Upper lobe of left lung (tissue), 6 donors: ENCODE measurements around the gene ROPN1L. TPM values are rescaled to one million over a fixed set of nuclear protein-coding genes. Genes with fewer than 3 reads are reported as not detected.

Source experiments
- ATAC-seq, 2 donors: fragments of 200-7000 bp; cut with Tn5 transposase; one replicate each; pipeline ENCODE4 v1.9.1; 2022; ENCODE audit warnings: mild to moderate bottlenecking in 2 of 2, moderate library complexity in 2 of 2; ENCODE audit not compliant: low FRiP score in 2 of 2
- DNase-seq, 2 donors: peaks; one replicate each; pipeline ENCODE4 v3.0.0-alpha.2; 2019 to 2020
- H3K27ac ChIP-seq, 4 donors: fragments of 200-600 bp; sonication (generic); one replicate each; pipeline ENCODE4 v1.5.1; 2016 to 2019
- H3K27me3 ChIP-seq, 4 donors: fragments of 200-600 bp; sonication (generic); one replicate each; pipeline ENCODE4 v1.5.1; 2017 to 2019
- H3K36me3 ChIP-seq, 4 donors: fragments of 200-600 bp; sonication (generic); one replicate each; pipeline ENCODE4 v1.5.1; 2016 to 2019
- H3K4me1 ChIP-seq, 4 donors: fragments of 200-600 bp; sonication (generic); one replicate each; pipeline ENCODE4 v1.5.1; 2018 to 2019
- H3K4me3 ChIP-seq, 4 donors: fragments of 200-600 bp; sonication (generic); one replicate each; pipeline ENCODE4 v1.5.1; 2017 to 2019; ENCODE audit warnings: mild to moderate bottlenecking in 2 of 4, moderate library complexity in 1 of 4
- H3K9me3 ChIP-seq, 4 donors: fragments of 200-600 bp; sonication (generic); one replicate each; pipeline ENCODE4 v1.5.1; 2018 to 2019
- EP300 ChIP-seq, 4 donors: sonication (generic); formaldehyde crosslinking; IDR thresholded peaks; one replicate each; pipeline ENCODE4 v1.5.1; 2017; ENCODE audit warnings: antibody characterized with exemption in 4 of 4, control low read depth in 2 of 4
- POLR2A ChIP-seq, 4 donors: fragments of 450-650 bp; IDR thresholded peaks; one replicate each; pipeline ENCODE4 v1.5.1; 2016 to 2017; ENCODE audit warnings: antibody characterized with exemption in 4 of 4, mild to moderate bottlenecking in 2 of 4
- POLR2AphosphoS5 ChIP-seq, 2 donors: sonication (generic); formaldehyde crosslinking; IDR thresholded peaks; one replicate each; pipeline ENCODE4 v1.5.1; 2017; ENCODE audit warnings: antibody characterized with exemption in 2 of 2
- WGBS, 2 donors: methylation state at CpG; one replicate each; pipeline ENCODE4 v1.1.5; 2017 to 2018; 5-methylcytosine and 5-hydroxymethylcytosine counted together
- total RNA-seq, 6 donors: library from RNA; depleted of rRNA in 4 of 6; stranded (reverse); fragments of >200 nt in 4 of 6; gene quantifications; one replicate each; pipeline versions ENCODE4 v1.1.0 to v1.2.1, GENCODE V29; 2016 to 2021
- TF ChIP-seq, protein P1 (sequence below), 6 experiments: fragments of 450-650 bp in 4 of 6; fragments of 200-600 bp in 2 of 6; sonication (generic) in 2 of 6; IDR thresholded peaks; one replicate each; pipeline ENCODE4 v1.5.1; 2016 to 2019; ENCODE audit warnings: antibody characterized with exemption in 6 of 6
- donor health status: DM: no; HTN: no; CAD: no; lungs with moderate emphysema.
- donor health status: DM: no; HTN: yes; CAD: no; lungs with severe emphysema.

ROPN1L gene
- total RNA-seq, 6 donors from 2014 or later, result 0.89 to 70.3 (median 13.6) TPM

DNA sequence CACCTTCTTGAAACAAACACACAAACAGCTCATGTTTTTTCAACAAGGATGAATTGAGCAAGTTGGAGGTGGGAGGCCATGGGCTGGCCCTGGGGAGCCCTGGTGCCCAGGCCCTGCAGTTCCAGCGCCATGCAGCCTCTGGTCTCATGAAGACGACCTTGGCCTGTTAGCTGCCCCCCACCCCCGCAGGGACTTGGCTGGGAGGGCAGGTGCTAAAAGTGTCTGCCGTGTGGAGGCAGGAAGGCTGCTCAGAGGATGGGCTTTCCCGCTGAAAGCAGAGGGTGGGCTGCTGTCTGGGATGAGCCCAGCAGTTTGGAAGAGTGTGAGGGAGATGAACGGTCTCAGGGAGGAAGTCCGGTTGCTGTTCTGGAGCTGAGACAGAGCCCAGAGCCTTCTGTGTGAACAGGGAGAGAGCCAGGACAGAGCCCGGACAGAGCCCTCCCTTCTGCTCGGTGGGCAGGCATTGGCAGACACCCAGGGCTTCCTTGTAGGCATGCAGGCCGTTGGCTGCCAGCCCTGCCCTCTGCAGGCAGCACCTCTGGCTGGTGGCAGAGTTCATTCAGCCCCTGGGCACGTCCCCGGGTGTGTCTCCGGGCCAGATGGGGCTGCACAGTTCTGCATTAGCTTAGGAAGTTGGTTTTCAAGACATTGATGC lies 18.7 kb downstream of the ROPN1L start:
- ATAC-seq (no peak), DNase-seq (peak in 1 of 2 donors; percentile 48)
- TF ChIP-seq, protein P1, sequence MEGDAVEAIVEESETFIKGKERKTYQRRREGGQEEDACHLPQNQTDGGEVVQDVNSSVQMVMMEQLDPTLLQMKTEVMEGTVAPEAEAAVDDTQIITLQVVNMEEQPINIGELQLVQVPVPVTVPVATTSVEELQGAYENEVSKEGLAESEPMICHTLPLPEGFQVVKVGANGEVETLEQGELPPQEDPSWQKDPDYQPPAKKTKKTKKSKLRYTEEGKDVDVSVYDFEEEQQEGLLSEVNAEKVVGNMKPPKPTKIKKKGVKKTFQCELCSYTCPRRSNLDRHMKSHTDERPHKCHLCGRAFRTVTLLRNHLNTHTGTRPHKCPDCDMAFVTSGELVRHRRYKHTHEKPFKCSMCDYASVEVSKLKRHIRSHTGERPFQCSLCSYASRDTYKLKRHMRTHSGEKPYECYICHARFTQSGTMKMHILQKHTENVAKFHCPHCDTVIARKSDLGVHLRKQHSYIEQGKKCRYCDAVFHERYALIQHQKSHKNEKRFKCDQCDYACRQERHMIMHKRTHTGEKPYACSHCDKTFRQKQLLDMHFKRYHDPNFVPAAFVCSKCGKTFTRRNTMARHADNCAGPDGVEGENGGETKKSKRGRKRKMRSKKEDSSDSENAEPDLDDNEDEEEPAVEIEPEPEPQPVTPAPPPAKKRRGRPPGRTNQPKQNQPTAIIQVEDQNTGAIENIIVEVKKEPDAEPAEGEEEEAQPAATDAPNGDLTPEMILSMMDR (IDR thresholded peaks at IDR 0.05), result no peak
- TF ChIP-seq EP300 (IDR thresholded peaks at IDR 0.05) (no peak), POLR2AphosphoS5 (IDR thresholded peaks at IDR 0.05) (no peak), POLR2A (IDR thresholded peaks at IDR 0.05) (no peak)
- Histone ChIP-seq H3K27ac (no peak overlapping the region), H3K4me3 (no peak overlapping the region), H3K9me3 (no peaks in the 10 kb centered on the region), H3K27me3 (no peaks in the 10 kb centered on the region), H3K4me1 (peaks cover 17 to 36% (median 28%) of the 10 kb centered on the region in 4 donors), H3K36me3 (no peaks in the 10 kb centered on the region)
- 26 to 39% methylated on average over 9 to 13 of the region's 13 CpGs for WGBS, 2 donors

DNA sequence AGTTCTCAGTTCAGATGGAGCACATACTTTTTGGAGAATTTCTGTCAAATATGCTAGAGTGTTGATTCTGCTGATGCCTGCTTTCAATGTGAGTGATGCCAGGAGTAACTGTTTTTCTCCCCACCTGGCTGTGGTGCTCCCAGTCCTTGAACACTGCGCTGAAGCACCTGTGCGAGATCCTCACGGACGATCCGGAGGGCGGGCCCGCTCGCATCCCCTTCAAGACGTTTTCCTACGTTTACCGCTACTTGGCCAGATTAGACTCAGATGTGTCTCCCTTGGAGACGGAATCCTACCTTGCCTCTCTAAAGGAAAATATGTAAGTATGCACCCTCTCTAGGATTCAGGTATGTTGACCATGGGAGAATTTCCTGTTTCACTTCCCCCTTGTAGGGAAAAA lies 19.4 kb downstream of the ROPN1L start:
- TF ChIP-seq, protein P1 (IDR thresholded peaks at IDR 0.05), result no peak
- TF ChIP-seq EP300 (IDR thresholded peaks at IDR 0.05) (no peak), POLR2A (IDR thresholded peaks at IDR 0.05) (no peak)
- Histone ChIP-seq H3K27ac (no peak overlapping the region), H3K9me3 (no peaks in the 10 kb centered on the region), H3K27me3 (no peaks in the 10 kb centered on the region), H3K36me3 (no peaks in the 10 kb centered on the region), H3K4me3 (no peak overlapping the region), H3K4me1 (peaks cover 17 to 35% (median 28%) of the 10 kb centered on the region in 4 donors)
- 76 to 94% methylated on average over 12 of the region's 12 CpGs for WGBS, 2 donors
- DNase-seq (peak in 1 of 2 donors; percentile 60), ATAC-seq (no peak)

DNA sequence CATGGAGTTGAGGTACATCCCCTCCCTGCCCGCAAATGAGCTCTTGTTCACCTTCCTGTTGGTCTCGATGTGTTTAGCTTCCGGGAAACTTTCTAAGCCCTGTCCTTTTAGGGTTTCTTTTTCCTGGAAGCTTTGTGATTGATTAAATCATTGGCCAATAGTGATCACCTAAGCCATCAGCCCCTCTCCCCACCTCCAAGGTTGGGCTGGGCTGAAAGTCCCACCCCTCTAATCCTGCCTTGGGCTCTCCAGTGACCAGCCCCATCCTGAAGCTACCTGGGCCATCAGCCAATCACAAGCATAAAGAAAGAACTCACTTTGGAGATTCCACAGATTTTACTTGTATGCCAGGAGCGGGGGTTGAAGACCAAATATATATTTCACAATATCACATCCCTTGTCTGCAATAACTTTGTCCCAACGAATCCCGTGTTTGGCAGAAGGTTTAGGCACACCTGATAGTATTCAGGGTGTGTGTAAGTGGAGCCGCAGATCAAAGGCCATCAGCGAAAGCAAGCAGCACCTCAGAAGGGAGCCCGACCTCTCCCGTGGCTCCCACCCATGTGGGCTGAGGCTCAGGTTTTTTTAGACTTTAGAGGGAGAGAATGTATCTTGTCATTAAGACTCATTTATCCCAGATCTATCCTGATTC lies 20.4 kb downstream of the ROPN1L start:
- H3K4me3 ChIP-seq, result no peak overlapping the region
- no peaks in the 10 kb centered on the region for H3K9me3 ChIP-seq
- 80 to 86% methylated on average over 10 of the region's 10 CpGs for WGBS, 2 donors
- no peaks in the 10 kb centered on the region for H3K36me3 ChIP-seq
- no peak for TF ChIP-seq POLR2AphosphoS5 (IDR thresholded peaks at IDR 0.05)
- DNase-seq (no peak), ATAC-seq (no peak)
- H3K27me3 ChIP-seq, result no peaks in the 10 kb centered on the region
- peaks cover 13 to 30% (median 22%) of the 10 kb centered on the region in 4 donors for H3K4me1 ChIP-seq
- H3K27ac ChIP-seq, result no peak overlapping the region

DNA sequence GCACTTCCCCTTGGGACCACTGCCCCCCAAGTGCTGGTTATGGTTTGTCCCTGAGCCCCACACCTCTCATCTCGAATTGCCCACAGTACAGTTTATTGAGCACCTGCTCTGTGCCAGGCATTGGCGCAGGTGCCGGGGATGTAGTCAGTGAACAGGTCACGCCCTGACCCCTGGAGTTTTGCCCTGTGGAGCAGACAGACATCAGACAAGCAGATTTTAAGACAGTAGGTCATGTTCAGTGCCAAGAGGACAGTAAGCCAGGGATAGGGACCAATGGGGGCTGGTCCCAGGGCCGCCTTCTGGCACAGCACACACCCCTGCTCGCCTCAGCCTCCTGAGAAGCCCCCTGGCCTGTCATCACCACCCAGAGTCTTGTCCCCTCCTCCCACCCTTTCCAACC lies 21.9 kb downstream of the ROPN1L start:
- Histone ChIP-seq H3K36me3 (no peaks in the 10 kb centered on the region), H3K27me3 (no peaks in the 10 kb centered on the region), H3K9me3 (no peaks in the 10 kb centered on the region), H3K4me3 (no peak overlapping the region), H3K4me1 (peaks cover 4 to 31% (median 15%) of the 10 kb centered on the region in 4 donors), H3K27ac (no peak overlapping the region)
- 90% methylated on average over 6 of the region's 6 CpGs; no CpG with 5 or more reads in 1 of the 2 donors for WGBS, 2 donors
- DNase-seq (no peak), ATAC-seq (no peak)
- TF ChIP-seq EP300 (IDR thresholded peaks at IDR 0.05) (no peak), POLR2AphosphoS5 (IDR thresholded peaks at IDR 0.05) (no peak), POLR2A (IDR thresholded peaks at IDR 0.05) (no peak)
- TF ChIP-seq, protein P1 (IDR thresholded peaks at IDR 0.05), result no peak

DNA sequence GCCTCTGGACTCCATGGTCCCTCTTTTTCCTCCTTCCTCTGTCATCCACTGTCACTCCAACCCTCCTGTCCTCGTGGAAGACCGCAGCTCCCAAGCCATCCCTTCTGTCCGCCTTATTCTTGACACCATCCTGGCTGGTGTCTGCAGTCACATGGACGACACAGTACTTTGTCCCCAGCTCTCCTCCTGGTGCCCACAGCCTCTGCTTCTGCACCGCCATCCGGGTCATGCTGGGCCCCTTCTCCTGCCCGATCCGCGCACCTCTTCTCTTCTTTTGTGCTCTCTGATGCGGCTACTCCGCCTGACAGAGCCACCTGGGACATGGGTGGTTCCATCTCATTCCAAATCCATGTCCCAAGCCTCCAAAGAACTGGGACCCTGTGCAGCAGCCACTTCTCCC lies 22.5 kb downstream of the ROPN1L start:
- ATAC-seq, result no peak
- TF ChIP-seq POLR2A (IDR thresholded peaks at IDR 0.05), result no peak
- TF ChIP-seq, protein P1 (IDR thresholded peaks at IDR 0.05), result no peak
- TF ChIP-seq EP300 (IDR thresholded peaks at IDR 0.05), result no peak
- no peak for TF ChIP-seq POLR2AphosphoS5 (IDR thresholded peaks at IDR 0.05)
- DNase-seq, result no peak
- no peak overlapping the region for H3K27ac ChIP-seq
- no peaks in the 10 kb centered on the region for H3K9me3 ChIP-seq
- H3K4me3 ChIP-seq, result no peak overlapping the region
- no peaks in the 10 kb centered on the region for H3K27me3 ChIP-seq
- no peaks in the 10 kb centered on the region for H3K36me3 ChIP-seq
- peaks cover 4 to 31% (median 15%) of the 10 kb centered on the region in 4 donors for H3K4me1 ChIP-seq
- 96% methylated on average over 11 of the region's 11 CpGs for WGBS, 2 donors
